Measurements from ENCODE around the gene PRAMEF5. TPM values are rescaled to one million over a fixed set of nuclear protein-coding genes. Genes with fewer than 3 reads are reported as not detected.
"Not testable (repeated sequence)": the region's sequence is repeated elsewhere in the genome, so short reads cannot be mapped to it uniquely, and the experiment has no call there.

Gene PRAMEF5
- total RNA-seq, 2 donors from 2014 or later, result not detected

- H3K4me3 ChIP-seq; H3K9me3 ChIP-seq; H3K27ac ChIP-seq; H3K36me3 ChIP-seq; H3K4me1 ChIP-seq; DNase-seq (ENCODE audit: low spot score); H3K27me3 ChIP-seq: not testable (repeated sequence)
Observed at GRCh38 chr1:13302197-13302596, 48.2 kb downstream of the PRAMEF5 start.

DNA sequence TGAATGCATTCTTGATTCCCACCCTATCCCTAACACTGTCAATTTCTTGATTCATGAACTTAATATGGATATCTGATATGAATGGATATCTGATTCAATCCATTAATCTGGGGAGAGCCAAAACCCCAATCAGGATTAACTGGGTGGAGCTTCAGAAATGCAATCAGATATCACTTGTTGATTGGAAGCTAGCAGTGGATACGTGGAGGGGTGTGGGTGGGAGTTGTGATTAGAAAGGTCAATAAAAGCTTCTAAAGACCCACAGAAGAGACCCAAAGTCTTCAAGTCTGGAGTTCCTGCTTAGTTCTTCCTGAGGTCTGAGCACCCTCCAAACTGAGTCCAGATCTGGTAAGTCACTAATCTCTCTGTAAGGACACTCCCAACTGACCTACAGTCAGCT is 49.2 kb downstream of the PRAMEF5 start, which contains the start of gene PRAMEF33:
Gene PRAMEF33 (plus strand): TSS at position 301 of the 400 bp plus-strand sequence. CDS start 2,416 bp downstream, outside the sequence.
- not testable (repeated sequence) for H3K36me3 ChIP-seq; H3K4me1 ChIP-seq; H3K4me3 ChIP-seq; H3K9me3 ChIP-seq; H3K27ac ChIP-seq; H3K27me3 ChIP-seq; DNase-seq (ENCODE audit: low spot score)

Other genes with a start within 250 kb of the PRAMEF5 start
- not detected for gene PRAMEF27, start 197.6 kb upstream of the PRAMEF5 start, total RNA-seq
- not detected for gene HNRNPCL3, start 193.4 kb upstream of the PRAMEF5 start, total RNA-seq
- not detected for gene PRAMEF25, start 183.4 kb upstream of the PRAMEF5 start, total RNA-seq
- gene HNRNPCL2, start 137.3 kb upstream of the PRAMEF5 start, total RNA-seq, result not detected
- gene PRAMEF26, start 98.2 kb upstream of the PRAMEF5 start, total RNA-seq, result not detected
- gene HNRNPCL4, start 88.6 kb upstream of the PRAMEF5 start, total RNA-seq, result not detected
- gene PRAMEF9, start 82.3 kb upstream of the PRAMEF5 start, total RNA-seq, result not detected
- gene PRAMEF13, start 52.8 kb upstream of the PRAMEF5 start, total RNA-seq, result not detected
- not detected for gene PRAMEF18, start 28.0 kb upstream of the PRAMEF5 start, total RNA-seq
- not detected for gene PRAMEF8, start 30.9 kb downstream of the PRAMEF5 start, total RNA-seq
- not detected for gene PRAMEF33, start 49.3 kb downstream of the PRAMEF5 start, total RNA-seq
- gene PRAMEF15, start 61.4 kb downstream of the PRAMEF5 start, total RNA-seq, result not detected
- gene PRAMEF14, start 92.9 kb downstream of the PRAMEF5 start, total RNA-seq, result not detected
- not detected for gene PRAMEF19, start 117.7 kb downstream of the PRAMEF5 start, total RNA-seq
- not detected for gene PRAMEF17, start 135.4 kb downstream of the PRAMEF5 start, total RNA-seq
- gene PRAMEF20, start 156.3 kb downstream of the PRAMEF5 start, total RNA-seq, result not detected

All from right atrium auricular region (tissue), 2 donors.